Activated T-cell treated with anti-CD3 and anti-CD28 coated beads, Interleukin-2, amount 50 U/mL, for 24 hours (primary cell): ENCODE data around the gene ALK.
A peak's percentile ranks its signal among the peaks of the same experiment; 100 is the strongest.

ENCODE experiments used
- DNase-seq: peaks from one replicate; pipeline ENCODE4 v3.0.0-alpha.2; 2020
- H3K27ac Mint-ChIP-seq: 2 replicates; pipeline ENCODE4 v1.8.0; 2020; ENCODE audit warnings: mild to moderate bottlenecking, mixed read lengths
- H3K27me3 Mint-ChIP-seq: 2 replicates; pipeline ENCODE4 v1.8.0; 2020; ENCODE audit warnings: mixed read lengths
- H3K36me3 Mint-ChIP-seq: 2 replicates; pipeline ENCODE4 v1.8.0; 2020; ENCODE audit warnings: low read depth, mixed read lengths
- H3K4me1 Mint-ChIP-seq: 2 replicates; pipeline ENCODE4 v1.8.0; 2020; ENCODE audit warnings: low read depth, mixed read lengths
- H3K4me3 Mint-ChIP-seq: 2 replicates; pipeline ENCODE4 v1.8.0; 2020; ENCODE audit warnings: mild to moderate bottlenecking, moderate library complexity, mixed read lengths
- H3K9me3 Mint-ChIP-seq: 2 replicates; pipeline ENCODE4 v1.8.0; 2020; ENCODE audit warnings: mixed read lengths

The ALK gene

GRCh38 chr2:29920631-29921559 is 491 bp downstream of the ALK start:
- Mint-ChIP-seq H3K9me3 (no peaks in the 10 kb centered on the region), H3K27me3 (peaks cover 81% of the 10 kb centered on the region), H3K36me3 (no peaks in the 10 kb centered on the region), H3K4me1 (peaks cover 13% of the 10 kb centered on the region), H3K4me3 (peak overlapping the region; percentile 46), H3K27ac (no peak overlapping the region)
- DNase-seq, result peak; percentile 39

GRCh38 chr2:29920130-29920577 is 1.2 kb downstream of the ALK start:
- no peak overlapping the region for H3K27ac Mint-ChIP-seq
- H3K4me3 Mint-ChIP-seq, result no peak overlapping the region
- peak; percentile 66 for DNase-seq
- no peaks in the 10 kb centered on the region for H3K36me3 Mint-ChIP-seq
- H3K27me3 Mint-ChIP-seq, result peaks cover 85% of the 10 kb centered on the region
- no peaks in the 10 kb centered on the region for H3K9me3 Mint-ChIP-seq
- peaks cover 13% of the 10 kb centered on the region for H3K4me1 Mint-ChIP-seq

GRCh38 chr2:29918941-29919340 is 2.4 kb downstream of the ALK start:
- Mint-ChIP-seq H3K4me1 (peaks cover 13% of the 10 kb centered on the region), H3K27ac (no peak overlapping the region), H3K27me3 (peaks cover 87% of the 10 kb centered on the region), H3K9me3 (no peaks in the 10 kb centered on the region), H3K36me3 (no peaks in the 10 kb centered on the region), H3K4me3 (no peak overlapping the region)
- no peak for DNase-seq

- Mint-ChIP-seq H3K36me3 (no peaks in the 10 kb centered on the region), H3K9me3 (no peaks in the 10 kb centered on the region), H3K27ac (no peak overlapping the region), H3K4me1 (peaks cover 13% of the 10 kb centered on the region), H3K4me3 (no peak overlapping the region), H3K27me3 (peaks cover 80% of the 10 kb centered on the region)
- no peak for DNase-seq
These were observed 3.6 kb downstream of the ALK start for GRCh38 chr2:29917781-29918180.

GRCh38 chr2:29916571-29916970 is 4.8 kb downstream of the ALK start:
- Mint-ChIP-seq H3K4me1 (peaks cover 9% of the 10 kb centered on the region), H3K27me3 (peaks cover 73% of the 10 kb centered on the region), H3K9me3 (no peaks in the 10 kb centered on the region), H3K36me3 (no peaks in the 10 kb centered on the region), H3K4me3 (no peak overlapping the region), H3K27ac (no peak overlapping the region)
- no peak for DNase-seq

- no peak for DNase-seq
- Mint-ChIP-seq H3K4me3 (no peak overlapping the region), H3K4me1 (no peaks in the 10 kb centered on the region)
These were observed 10.4 kb downstream of the ALK start for GRCh38 chr2:29910960-29911359.

GRCh38 chr2:29910465-29910864 is 10.9 kb downstream of the ALK start:
- no peak for DNase-seq
- peaks cover 6% of the 10 kb centered on the region for H3K9me3 Mint-ChIP-seq
- no peaks in the 10 kb centered on the region for H3K4me1 Mint-ChIP-seq
- H3K27me3 Mint-ChIP-seq, result peaks cover 41% of the 10 kb centered on the region
- H3K36me3 Mint-ChIP-seq, result no peaks in the 10 kb centered on the region
- no peak overlapping the region for H3K4me3 Mint-ChIP-seq
- no peak overlapping the region for H3K27ac Mint-ChIP-seq

More at GRCh38 chr2:29910960-29911359, 10.4 kb downstream of the ALK start:
- Mint-ChIP-seq H3K36me3 (no peaks in the 10 kb centered on the region), H3K27me3 (peaks cover 43% of the 10 kb centered on the region), H3K9me3 (peaks cover 6% of the 10 kb centered on the region), H3K27ac (no peak overlapping the region)

GRCh38 chr2:29902356-29902755 is 19.0 kb downstream of the ALK start:
- Mint-ChIP-seq H3K4me1 (no peaks in the 10 kb centered on the region), H3K27ac (no peak overlapping the region), H3K36me3 (no peaks in the 10 kb centered on the region), H3K9me3 (no peaks in the 10 kb centered on the region), H3K27me3 (peaks cover 50% of the 10 kb centered on the region), H3K4me3 (no peak overlapping the region)
- no peak for DNase-seq

- no peaks in the 10 kb centered on the region for H3K4me1 Mint-ChIP-seq
- H3K27ac Mint-ChIP-seq, result no peak overlapping the region
These were observed 20.3 kb downstream of the ALK start for GRCh38 chr2:29900971-29901633.

GRCh38 chr2:29898999-29899398 is 22.4 kb downstream of the ALK start:
- Mint-ChIP-seq H3K36me3 (no peaks in the 10 kb centered on the region), H3K4me3 (no peak overlapping the region), H3K4me1 (no peaks in the 10 kb centered on the region), H3K27ac (no peak overlapping the region), H3K27me3 (peaks cover 59% of the 10 kb centered on the region), H3K9me3 (no peaks in the 10 kb centered on the region)
- DNase-seq, result no peak

More at GRCh38 chr2:29900971-29901633, 20.3 kb downstream of the ALK start:
- Mint-ChIP-seq H3K27me3 (peaks cover 54% of the 10 kb centered on the region), H3K4me3 (no peak overlapping the region), H3K36me3 (no peaks in the 10 kb centered on the region), H3K9me3 (no peaks in the 10 kb centered on the region)
- DNase-seq, result no peak

GRCh38 chr2:29894822-29895614 is 26.4 kb downstream of the ALK start:
- Mint-ChIP-seq H3K9me3 (no peaks in the 10 kb centered on the region), H3K27me3 (peaks cover 54% of the 10 kb centered on the region), H3K36me3 (no peaks in the 10 kb centered on the region), H3K27ac (no peak overlapping the region), H3K4me1 (no peaks in the 10 kb centered on the region), H3K4me3 (no peak overlapping the region)
- DNase-seq, result no peak

- no peaks in the 10 kb centered on the region for H3K36me3 Mint-ChIP-seq
- H3K27me3 Mint-ChIP-seq, result peaks cover 44% of the 10 kb centered on the region
- no peaks in the 10 kb centered on the region for H3K4me1 Mint-ChIP-seq
- no peak for DNase-seq
- H3K9me3 Mint-ChIP-seq, result no peaks in the 10 kb centered on the region
- no peak overlapping the region for H3K4me3 Mint-ChIP-seq
- no peak overlapping the region for H3K27ac Mint-ChIP-seq
These were observed 28.7 kb downstream of the ALK start for GRCh38 chr2:29892585-29893259.

- DNase-seq, result no peak
- no peaks in the 10 kb centered on the region for H3K36me3 Mint-ChIP-seq
- no peak overlapping the region for H3K27ac Mint-ChIP-seq
- H3K27me3 Mint-ChIP-seq, result peaks cover 39% of the 10 kb centered on the region
- H3K9me3 Mint-ChIP-seq, result peaks cover 3% of the 10 kb centered on the region
- H3K4me1 Mint-ChIP-seq, result no peaks in the 10 kb centered on the region
- H3K4me3 Mint-ChIP-seq, result no peak overlapping the region
These were observed 40.2 kb downstream of the ALK start for GRCh38 chr2:29881089-29881730.
